ENCODE data around the gene KCNK5.

The KCNK5 gene

GRCh38 chr6:39240155-39240757, 11.0 kb upstream of the KCNK5 start:
- no peak for DNase-seq (ENCODE audit: low read depth in 3 of 3, low spot score in 1 of 3)

DNA sequence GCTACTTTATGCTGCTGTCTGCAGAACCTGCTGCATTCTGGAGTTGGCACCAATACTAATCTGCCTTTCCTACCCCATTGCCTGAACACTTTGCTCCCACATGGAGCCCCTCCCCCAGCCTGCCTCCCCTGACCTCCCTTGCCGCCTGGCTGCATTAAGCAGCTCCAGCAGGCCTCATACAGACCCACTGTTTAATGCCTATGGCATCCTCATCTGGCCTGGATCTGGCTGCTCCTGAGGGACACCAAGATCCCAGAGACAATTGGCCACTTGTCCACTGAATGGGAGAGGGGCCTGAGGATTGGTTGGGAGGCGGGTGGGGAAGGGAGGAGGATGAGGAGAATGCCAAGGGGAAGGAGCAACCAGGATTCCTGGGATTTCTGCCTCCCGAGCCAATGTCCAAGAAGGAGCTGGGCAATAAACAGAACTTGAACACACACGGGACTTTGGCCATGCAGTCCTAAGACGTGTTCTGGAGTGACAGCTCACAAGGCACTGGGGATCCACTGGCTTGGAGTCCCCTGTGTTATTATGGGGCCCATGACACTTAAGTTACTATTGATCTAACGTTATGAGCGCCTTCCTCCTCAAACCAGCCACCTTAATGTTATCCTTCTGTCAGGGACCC, 10.4 kb upstream of the KCNK5 start:
- no peak for DNase-seq (ENCODE audit: low read depth in 3 of 3, low spot score in 1 of 3)

DNA sequence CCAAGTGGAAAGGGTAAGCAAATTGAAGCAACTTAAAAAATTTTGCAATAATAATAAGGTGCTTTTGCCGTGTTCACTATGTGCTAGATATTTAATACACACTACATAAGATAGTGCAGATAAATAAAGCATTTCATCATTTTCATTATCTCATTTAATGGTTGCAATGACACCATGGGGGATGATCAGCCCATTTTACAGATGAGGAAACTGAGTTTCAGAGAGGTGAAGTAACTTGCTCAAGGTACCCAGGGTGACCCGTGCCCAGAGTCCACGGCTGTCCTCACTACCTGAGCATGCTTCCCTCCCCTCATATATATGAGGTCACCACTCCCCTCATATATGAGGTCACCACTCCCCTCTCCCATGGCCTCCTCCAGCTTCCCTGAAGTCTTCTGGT, 7.5 kb upstream of the KCNK5 start:
- no peak for DNase-seq (ENCODE audit: low read depth in 3 of 3, low spot score in 1 of 3)

GRCh38 chr6:39233333-39233732, 4.1 kb upstream of the KCNK5 start:
- DNase-seq (ENCODE audit: low read depth in 3 of 3, low spot score in 1 of 3) = no peak

GRCh38 chr6:39231521-39232243, 2.4 kb upstream of the KCNK5 start:
- no peak for DNase-seq (ENCODE audit: low read depth in 3 of 3, low spot score in 1 of 3)

- no peak for DNase-seq (ENCODE audit: low read depth in 3 of 3, low spot score in 1 of 3)
These were observed 1.4 kb upstream of the KCNK5 start for GRCh38 chr6:39230654-39231035.

DNA sequence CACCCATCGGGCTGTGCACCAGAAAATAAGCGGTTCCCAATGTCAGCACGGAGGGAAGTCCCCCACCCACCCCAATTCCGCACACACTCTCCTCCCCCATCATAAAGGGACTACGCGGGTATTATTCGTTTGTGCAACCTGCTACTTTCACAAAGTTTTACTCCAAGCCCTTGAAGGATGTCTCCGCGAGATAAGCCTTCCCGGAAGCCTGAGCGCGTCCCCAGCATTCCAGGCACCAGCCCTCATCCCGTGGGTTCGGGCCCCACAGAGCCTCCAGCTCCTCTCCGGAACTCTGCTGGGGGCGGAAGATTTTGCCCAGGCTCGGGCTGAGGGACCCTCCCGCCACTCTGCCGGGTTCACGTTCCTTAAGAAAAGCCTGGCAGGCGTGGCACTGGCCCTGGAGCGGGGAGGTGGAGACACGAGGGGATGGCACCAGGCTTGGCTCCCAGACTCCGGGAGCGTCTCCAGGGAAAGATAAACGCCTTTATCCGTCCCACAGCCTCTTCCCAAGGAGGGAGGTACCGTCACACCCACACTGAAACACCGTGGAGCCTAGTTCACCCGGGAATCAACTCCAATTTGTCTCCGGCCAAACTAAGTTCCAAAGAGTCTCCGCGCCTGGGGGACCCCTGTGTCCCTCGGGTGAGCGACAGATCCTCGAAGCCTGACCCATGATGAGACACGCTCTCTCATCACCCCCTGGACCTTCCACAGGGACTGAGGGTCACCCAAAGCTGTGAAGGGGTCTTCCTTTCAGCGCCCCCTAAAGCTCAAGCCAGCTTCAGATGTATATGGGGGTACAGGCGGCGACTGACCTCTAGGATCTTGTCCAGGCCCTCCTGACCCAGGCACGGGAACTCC, 934 bp downstream of the KCNK5 start:
- peak in 1 of 3 donors; percentile 36 for DNase-seq (ENCODE audit: low read depth in 3 of 3, low spot score in 1 of 3)

DNA sequence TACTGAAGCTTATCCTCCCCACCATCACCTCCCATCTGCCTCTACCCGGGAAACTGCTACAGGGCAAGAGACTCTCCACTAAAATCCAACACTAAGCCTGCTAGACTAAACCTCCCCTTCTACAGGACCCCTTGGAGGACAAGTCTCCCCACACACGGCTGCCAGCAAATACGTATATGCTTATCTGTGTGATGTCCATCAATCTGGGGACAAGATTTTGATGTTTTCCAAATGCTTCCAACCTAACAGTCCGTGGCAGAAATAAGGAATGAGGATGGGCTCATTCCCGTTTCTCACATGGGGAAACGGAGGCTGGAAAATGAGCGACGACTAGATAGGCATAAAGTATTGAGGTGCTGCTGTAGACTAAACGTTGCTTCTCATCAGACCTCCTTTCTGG, 1.8 kb downstream of the KCNK5 start:
- no peak for DNase-seq (ENCODE audit: low read depth in 3 of 3, low spot score in 1 of 3)

GRCh38 chr6:39226639-39227329, 2.5 kb downstream of the KCNK5 start:
- no peak for DNase-seq (ENCODE audit: low read depth in 3 of 3, low spot score in 1 of 3)

GRCh38 chr6:39225946-39226437, 3.3 kb downstream of the KCNK5 start:
- DNase-seq (ENCODE audit: low read depth in 3 of 3, low spot score in 1 of 3) = no peak

GRCh38 chr6:39225543-39225942, 3.7 kb downstream of the KCNK5 start:
- no peak for DNase-seq (ENCODE audit: low read depth in 3 of 3, low spot score in 1 of 3)

- DNase-seq (ENCODE audit: low read depth in 3 of 3, low spot score in 1 of 3) = no peak
These were observed 4.6 kb downstream of the KCNK5 start for GRCh38 chr6:39224523-39225182.

DNA sequence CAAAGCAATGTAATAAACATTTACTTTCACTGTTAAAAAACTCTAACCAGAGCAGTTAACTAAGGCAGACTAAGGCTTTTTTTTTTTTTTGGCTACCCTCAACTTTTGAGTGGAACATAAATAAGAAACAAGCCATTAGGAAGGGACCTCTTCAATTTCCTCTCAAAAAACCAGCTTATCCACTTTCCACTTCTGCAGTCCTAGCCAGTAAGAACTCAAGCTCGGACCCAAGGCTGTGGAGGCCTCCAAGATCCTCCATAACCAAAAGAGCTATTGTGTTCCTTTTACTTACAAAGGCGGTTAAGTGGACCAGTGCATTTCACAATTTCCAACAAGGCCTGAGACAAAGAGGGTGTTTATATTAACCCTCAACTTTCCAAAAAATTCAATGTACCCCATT, 5.3 kb downstream of the KCNK5 start:
- no peak for DNase-seq (ENCODE audit: low read depth in 3 of 3, low spot score in 1 of 3)

GRCh38 chr6:39223555-39223954, 5.7 kb downstream of the KCNK5 start:
- no peak for DNase-seq (ENCODE audit: low read depth in 3 of 3, low spot score in 1 of 3)

- DNase-seq (ENCODE audit: low read depth in 3 of 3, low spot score in 1 of 3) = no peak
These were observed 6.2 kb downstream of the KCNK5 start for GRCh38 chr6:39223061-39223460.

DNA sequence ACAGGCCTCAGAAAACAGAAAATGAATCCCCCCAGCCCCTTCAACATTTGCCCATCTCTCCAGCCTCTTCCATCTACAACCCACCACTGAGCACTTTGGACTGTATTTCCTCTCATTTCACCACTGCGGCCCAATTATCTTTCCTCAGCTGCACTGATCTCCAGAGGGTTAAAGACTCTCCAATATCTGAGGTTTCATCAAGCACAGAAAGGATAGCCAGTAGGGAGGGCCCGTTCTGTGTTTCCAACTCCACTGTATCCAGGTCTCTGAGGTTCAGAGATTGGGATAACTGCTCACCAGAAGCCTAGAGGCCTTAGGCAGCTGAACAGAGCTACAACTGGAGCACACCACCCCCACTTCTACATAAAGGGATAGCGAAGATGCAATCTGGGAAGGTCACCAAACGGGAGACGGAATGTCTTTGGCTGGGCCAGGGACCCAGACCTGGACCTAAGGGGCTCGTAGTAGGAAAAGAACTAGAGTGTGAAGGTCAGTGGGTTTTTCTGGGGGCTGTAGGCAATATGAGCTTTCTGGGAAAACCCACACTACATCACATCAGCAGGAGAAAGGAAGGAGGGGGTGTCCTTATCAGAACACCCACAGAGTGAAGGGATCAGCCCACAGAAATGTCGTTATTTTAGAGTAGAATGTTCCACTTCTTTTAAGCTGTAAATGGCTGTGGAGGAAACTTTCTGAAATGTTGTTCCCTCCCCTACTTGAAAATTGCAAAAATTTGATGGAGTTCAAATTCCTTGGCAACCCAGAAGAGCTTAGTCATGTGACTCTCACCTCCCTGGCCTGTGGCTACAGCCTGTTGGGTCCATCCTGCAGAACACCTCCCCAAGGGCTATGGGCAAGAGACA, 7.3 kb downstream of the KCNK5 start:
- DNase-seq (ENCODE audit: low read depth in 3 of 3, low spot score in 1 of 3) = no peak

GRCh38 chr6:39221115-39221514, 8.2 kb downstream of the KCNK5 start:
- DNase-seq (ENCODE audit: low read depth in 3 of 3, low spot score in 1 of 3) = no peak

DNA sequence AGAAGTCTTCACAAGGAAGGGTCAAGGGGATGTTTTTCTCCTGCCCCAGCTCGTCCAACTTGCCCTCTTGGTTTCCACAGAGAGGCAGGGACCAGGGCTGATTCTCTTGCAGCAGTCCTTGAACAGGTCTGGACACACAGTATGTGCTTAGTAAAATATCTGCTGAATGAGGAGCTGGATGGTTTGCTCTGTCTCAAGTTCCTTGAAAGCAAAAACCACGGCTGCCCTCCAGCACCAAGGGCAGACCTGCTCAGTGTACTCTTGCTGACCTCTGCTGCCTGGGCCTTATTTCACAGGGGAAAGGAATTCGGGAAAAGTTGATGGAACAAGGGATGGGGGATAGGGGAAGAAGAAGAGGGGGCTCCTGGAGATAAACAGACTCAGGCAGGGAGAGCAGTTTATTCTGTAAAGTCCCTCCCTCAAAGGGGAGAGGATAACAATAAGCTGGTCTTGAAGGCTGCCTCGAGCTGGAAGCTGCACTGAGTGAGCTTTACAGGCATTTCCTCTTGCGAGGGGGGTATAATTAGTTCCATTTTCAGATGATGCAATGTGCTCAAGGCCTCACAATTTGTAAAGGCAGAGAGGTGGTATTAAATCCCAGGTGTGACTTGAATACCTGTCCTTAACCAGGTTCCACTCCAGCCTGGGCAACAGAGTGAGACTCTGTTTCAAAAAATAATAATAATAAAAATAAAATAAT, 10.3 kb downstream of the KCNK5 start:
- DNase-seq (ENCODE audit: low read depth in 3 of 3, low spot score in 1 of 3) = no peak

All from stimulated activated CD4-positive, alpha-beta T cell treated with anti-CD3 and anti-CD28 coated beads, TNF-alpha, amount 100 ng/mL, for 1 hour (primary cell).